HT-29 (cell line): ENCODE data around the gene PLCG2. TPM values are rescaled to one million over a fixed set of nuclear protein-coding genes. Genes with fewer than 3 reads are reported as not detected.
"Not testable (repeated sequence)": the region's sequence is repeated elsewhere in the genome, so short reads cannot be mapped to it uniquely, and the experiment has no call there.

Experiments
- DNase-seq: peaks from one replicate; pipeline ENCODE4 v3.0.0-alpha.2; 2015; ENCODE audit warnings: low spot score
- total RNA-seq: library from RNA; depleted of rRNA; stranded (reverse); fragments of >200 nt; shearing (Covaris generic); gene quantifications from 2 replicates; pipeline ENCODE4 v1.2.3, GENCODE V29; 2014

PLCG2 gene
- total RNA-seq, 1 experiment from 2014 or later: 3.0 TPM

- no peak for DNase-seq
These were observed 133.3 kb downstream of the PLCG2 start for GRCh38 chr16:81912395-81912794.

GRCh38 chr16:81913222-81913621, 134.1 kb downstream of the PLCG2 start:
- DNase-seq: no peak

DNA sequence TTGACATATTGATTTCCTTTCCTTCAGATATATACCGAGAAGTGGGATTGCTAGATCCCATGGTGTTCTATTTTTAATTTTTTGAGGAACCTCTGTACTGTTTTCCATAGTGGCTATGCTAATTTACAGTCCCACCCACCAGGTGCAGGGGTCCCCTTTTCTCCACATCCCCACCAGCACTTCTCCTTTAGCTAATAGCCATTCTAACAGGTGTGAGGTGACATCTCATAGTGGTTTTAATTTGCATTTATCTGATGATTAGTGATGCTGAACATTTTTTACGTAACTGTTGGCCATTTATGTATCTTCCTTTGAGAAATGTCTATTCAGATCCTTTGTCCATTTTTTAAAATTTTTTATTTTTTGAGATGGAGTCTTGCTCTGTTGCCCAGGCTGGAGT, 138.3 kb downstream of the PLCG2 start:
- no peak for DNase-seq

- no peak for DNase-seq
These were observed 139.8 kb downstream of the PLCG2 start for GRCh38 chr16:81918927-81919326.

DNA sequence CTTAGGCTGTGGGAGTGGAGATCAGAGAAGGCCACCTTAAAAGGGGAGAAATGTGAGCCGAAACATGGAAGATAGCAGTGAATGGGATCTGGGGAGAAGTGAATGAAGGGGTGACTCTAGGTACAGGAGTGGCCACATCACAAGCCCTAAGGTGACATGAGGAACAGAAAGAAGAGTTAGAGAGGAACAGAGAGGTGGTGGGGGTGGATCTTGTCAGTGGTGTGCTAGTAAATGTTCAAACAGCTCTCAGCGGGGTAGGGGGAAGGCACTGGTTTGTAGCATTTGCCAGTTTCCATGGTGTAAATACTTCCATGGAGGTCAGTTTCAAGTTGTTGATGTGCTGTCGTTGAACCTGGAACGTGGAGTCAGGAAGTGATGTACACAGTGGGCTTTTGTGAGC, 141.4 kb downstream of the PLCG2 start:
- DNase-seq: no peak

DNA sequence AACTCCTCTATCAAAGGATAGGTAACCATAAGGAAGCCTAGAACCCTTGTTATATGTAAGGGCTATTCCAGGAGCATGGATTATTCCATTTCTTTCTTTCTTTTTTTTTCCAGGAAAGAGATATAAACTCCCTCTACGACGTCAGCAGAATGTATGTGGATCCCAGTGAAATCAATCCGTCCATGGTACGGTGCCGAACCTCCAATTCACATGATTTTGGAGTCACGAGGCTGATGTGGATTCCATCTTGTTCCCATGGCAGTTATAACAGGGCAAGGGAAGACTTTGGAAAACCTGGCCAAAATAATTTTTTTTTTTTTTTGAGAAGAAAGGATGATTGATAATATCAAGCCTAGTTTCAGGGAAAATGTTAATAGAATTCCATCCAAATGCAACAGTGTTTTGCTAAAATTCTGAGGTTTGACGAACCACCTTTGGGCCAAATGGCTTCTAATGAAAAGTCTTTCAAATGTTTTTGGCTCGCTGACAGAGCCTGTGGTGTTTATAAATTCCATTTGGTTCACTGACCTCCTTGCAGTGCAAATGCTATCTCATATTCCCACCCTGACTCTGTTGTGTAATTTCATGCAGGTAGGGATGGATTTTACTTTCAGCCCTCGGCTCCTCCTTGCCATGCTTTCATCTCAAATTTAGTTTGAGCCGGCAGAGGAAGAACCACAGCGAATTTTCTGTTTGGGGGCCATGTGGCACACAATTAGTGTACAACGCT, 142.2 kb downstream of the PLCG2 start:
- DNase-seq: no peak

DNA sequence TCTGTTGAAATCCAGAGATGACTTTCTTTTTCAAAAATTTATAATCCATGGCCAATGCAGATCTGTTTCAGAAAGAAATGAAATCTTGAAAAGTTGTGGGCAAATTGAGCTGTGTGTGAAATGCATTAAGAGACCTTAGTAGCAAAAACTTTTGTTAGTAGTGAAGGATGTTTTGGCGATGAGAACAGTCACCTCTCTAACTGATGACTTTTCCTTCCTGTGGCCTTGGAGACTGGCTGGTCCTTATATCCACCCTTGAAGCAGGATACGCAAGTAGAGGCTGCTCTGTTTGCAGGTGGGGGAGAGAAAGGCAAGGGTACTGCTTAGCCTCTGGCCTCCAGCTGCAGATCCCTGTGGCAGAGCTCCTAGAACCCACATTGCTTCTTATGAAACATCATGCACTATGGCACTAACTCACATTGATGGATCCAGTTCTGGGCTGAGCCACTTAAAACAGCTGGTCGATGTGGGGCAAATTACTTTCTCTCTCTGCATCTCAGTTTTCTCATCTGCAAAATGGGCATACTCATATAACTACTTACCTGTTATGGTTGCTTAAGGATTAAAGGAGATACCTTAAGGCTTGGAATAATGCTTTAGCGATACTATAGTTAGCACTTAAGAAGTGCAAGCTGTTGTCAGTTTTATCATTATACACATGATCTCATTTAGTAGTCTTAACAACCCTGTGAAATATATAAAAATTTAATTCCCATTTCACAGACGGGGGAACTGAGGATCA, 142.9 kb downstream of the PLCG2 start:
- no peak for DNase-seq

DNA sequence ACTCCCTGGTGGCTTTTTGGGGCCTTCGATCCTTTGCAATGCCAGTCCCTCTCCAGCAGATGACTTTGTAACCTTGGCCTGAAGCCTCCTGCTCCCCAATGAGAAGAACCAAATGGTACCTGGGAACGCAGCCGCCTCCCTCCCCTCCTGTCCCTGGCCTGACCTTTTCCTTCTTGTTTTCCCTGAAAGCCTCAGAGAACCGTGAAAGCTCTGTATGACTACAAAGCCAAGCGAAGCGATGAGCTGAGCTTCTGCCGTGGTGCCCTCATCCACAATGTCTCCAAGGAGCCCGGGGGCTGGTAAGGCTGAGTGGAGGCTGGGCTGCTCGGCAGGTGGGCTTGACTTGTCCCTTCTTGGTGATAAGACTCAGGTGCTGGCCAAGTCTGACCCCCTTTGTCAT, 144.2 kb downstream of the PLCG2 start:
- DNase-seq: no peak

GRCh38 chr16:81925016-81925415, 145.9 kb downstream of the PLCG2 start:
- DNase-seq: no peak

DNA sequence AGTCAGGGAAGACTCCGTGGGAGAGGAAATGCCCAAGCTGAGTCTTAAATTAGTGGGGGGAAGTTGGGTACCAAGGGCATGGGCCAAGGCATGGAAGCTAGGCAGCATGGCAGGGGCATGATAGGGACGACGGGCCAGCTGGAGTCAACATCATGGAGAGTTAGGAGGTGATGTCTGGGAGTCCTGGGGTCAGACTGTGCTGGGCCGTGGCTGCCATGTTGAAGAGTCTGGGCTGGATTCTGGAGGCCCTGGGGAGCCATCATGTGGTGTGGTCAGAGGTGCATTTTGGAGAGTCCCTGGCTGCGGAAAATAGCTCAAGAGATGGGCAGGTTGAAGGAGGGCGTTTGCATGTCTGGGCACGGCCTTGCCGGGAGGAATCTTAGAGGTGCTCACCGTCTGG, 146.9 kb downstream of the PLCG2 start:
- DNase-seq: no peak

DNA sequence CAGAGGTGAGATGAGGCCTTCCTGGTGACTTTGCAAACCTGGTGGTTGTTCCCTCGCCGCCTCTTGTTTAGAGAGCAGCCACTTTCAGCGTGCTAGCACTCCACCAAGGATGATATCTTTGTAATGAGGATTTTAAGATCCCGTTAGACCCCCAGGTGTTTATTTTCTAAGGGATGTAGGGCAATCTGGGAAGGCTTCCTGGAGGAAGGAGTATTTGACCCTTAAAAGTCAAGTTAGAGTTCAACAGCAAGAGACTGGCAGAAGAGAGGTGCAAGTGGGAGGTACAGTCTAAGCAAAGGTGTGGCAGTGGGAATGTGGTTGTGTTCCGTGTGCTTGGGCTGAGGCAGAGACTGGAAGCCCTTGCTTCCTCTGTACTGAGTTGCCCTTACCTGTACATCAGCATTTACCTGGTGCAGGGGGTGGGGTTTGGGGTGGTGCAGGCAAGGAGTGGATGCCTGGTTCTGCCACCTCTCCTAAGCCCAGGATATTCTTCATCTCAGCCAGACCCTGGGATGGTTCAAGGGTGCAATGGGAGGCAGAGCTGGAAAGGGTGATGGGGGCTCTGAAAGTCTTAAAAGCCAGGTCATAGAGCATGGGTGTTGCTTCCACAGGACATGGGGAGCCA, 148.6 kb downstream of the PLCG2 start:
- DNase-seq: no peak

- DNase-seq: no peak
These were observed 149.3 kb downstream of the PLCG2 start for GRCh38 chr16:81928271-81928918.

GRCh38 chr16:81928975-81929374, 149.9 kb downstream of the PLCG2 start:
- DNase-seq: peak; percentile 63

GRCh38 chr16:81929841-81930240, 150.8 kb downstream of the PLCG2 start:
- no peak for DNase-seq

GRCh38 chr16:81931927-81932326, 152.8 kb downstream of the PLCG2 start:
- no peak for DNase-seq

DNA sequence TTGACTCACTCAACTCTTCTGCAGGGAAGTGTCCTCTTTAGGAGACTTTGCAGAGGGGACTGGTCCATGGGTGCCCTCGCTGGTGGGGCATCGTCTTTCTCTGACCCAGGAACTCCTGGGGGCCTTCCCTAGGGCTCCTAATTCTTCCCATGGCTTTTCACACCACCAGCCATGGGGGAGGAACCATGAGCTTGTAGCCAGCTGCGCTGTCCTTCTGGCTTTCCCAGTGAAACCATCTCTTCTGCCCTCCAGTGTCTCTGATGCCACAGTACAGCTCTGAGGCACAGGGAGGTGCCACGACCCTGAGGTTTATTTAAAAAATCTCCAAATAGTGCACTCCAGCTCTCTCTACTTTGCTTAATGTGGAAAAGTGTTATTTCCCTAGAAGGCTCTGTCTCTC, 153.6 kb downstream of the PLCG2 start:
- DNase-seq: no peak

DNA sequence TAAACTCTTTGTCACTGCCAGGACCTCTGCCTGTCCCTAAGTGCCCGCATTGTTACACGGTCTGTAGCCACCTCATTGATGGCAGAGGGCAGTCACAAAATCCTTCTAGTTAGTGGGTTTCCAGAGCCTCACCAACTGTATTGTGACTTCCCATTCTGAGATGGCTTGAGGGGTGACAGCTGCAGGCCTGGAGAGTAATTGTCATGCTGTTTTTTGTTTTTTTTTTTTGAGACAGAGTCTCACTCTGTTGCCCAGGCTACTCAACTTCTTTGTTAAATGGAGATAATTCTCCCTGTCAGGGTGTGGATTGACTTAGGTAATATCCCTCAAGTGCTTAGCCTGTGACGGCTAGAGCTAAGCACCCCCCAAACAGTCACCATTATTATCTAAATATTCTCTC, 154.3 kb downstream of the PLCG2 start:
- no peak for DNase-seq

- not testable (repeated sequence) for DNase-seq
These were observed 155.6 kb downstream of the PLCG2 start for GRCh38 chr16:81934711-81935110.

DNA sequence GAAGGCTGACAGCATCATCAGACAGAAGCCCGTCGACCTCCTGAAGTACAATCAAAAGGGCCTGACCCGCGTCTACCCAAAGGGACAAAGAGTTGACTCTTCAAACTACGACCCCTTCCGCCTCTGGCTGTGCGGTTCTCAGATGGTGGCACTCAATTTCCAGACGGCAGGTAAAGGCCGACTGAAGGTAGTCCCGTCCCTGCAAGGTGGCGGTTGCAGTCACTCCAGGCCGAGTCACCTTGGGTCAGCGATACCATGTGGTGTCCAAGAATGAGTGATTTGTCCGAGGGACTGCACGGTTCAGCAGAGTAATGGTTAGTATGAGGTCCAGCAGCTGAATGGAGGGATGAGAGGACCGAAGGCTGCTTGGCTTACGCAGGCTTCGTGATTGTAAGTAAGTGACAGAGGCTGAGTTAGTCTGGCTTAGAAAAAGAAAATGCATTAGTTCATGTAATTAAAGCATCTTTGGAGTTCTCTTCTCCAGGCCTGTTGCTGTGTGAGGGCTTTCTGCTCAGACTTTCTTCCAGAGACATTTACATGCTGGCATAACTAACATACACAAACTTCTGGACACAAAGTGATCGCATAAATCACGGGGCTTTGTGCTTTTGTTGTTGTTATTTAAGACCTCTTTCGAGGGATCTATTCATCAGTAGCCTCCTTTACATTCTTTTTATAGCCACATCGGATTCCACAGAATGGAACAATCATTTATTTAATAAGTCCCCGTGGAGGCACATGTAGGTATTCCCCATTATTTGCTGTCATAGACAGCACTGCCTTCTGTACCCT, 157.3 kb downstream of the PLCG2 start:
- DNase-seq: no peak

GRCh38 chr16:81937305-81938038, 158.4 kb downstream of the PLCG2 start:
- no peak for DNase-seq
